DOHH2 (cell line): ENCODE data around the gene CHKB.

Experiments
- CTCF ChIP-seq: fragments of 200-600 bp; sonication (generic); IDR thresholded peaks from one replicate; pipeline ENCODE4 v1.5.1; 2014; ENCODE audit warnings: antibody characterized with exemption, mild to moderate bottlenecking, low read depth, low read length; ENCODE audit not compliant: poor library complexity, severe bottlenecking
- EZH2phosphoT487 ChIP-seq: fragments of 200-600 bp; sonication (generic); IDR thresholded peaks from 2 replicates; pipeline ENCODE4 v1.6.1; 2017; ENCODE audit warnings: borderline replicate concordance, mild to moderate bottlenecking, antibody characterized with exemption, low read length, moderate library complexity, mixed read lengths

DNA sequence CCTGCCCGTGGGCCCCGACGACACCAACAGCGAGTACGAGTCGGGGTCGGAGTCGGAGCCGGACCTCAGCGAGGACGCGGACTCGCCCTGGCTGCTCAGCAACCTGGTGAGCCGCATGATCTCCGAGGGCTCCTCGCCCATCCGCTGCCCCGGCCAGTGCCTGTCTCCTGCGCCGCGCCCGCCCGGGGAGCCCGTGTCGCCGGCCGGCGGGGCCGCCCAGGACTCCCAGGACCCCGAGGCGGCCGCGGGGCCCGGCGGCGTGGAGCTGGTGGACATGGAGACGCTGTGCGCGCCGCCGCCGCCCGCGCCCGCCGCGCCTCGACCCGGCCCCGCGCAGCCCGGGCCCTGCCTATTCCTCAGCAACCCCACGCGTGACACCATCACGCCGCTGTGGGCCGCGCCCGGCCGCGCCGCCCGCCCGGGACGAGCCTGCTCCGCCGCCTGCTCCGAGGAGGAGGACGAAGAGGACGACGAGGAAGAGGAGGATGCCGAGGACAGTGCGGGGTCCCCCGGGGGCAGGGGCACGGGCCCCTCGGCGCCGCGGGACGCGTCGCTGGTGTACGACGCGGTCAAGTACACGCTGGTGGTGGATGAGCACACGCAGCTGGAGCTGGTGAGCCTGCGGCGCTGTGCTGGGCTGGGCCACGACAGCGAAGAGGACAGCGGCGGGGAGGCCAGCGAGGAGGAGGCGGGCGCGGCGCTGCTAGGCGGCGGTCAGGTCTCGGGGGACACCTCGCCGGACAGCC is 21.8 kb upstream of the CHKB start:
- TF ChIP-seq CTCF = no peak
- TF ChIP-seq EZH2phosphoT487 = no peak
